PC-3 (cell line): Measurements from ENCODE around the gene LHFPL3. TPM values are rescaled to one million over a fixed set of nuclear protein-coding genes. Genes with fewer than 3 reads are reported as not detected.
"Not testable (repeated sequence)": the region's sequence is repeated elsewhere in the genome, so short reads cannot be mapped to it uniquely, and the experiment has no call there.

Experiments used
- ATAC-seq: fragments of 200-7000 bp; cut with Tn5 transposase; 2 replicates; pipeline ENCODE4 v1.9.1; 2020; ENCODE audit warnings: mild to moderate bottlenecking, moderate library complexity
- Bru-seq: library from RNA; stranded (reverse); fragments of 400-500 nt; gene quantifications from one replicate; lab custom pipeline; 2021; lab: Mats Ljungman, UMichigan
- BruChase-seq, 2 experiments: library from RNA; stranded (reverse); fragments of 400-500 nt; gene quantifications; one replicate each; lab custom pipeline; 2021; lab: Mats Ljungman, UMichigan
- BruUV-seq: library from RNA; stranded (reverse); fragments of 400-500 nt; replicated peaks from 2 replicates; lab custom pipeline; 2021; lab: Mats Ljungman, UMichigan
- CTCF ChIA-PET: fragments of 300-600 bp; sonication (Branson Sonifier 250); formaldehyde crosslinking; loops from one replicate; lab custom pipeline; 2022; ENCODE audit warnings: antibody characterized with exemption; lab: Charles Lee
- POLR2A ChIA-PET: fragments of 300-600 bp; sonication (Branson Sonifier 250); formaldehyde crosslinking; loops from one replicate; lab custom pipeline; 2022; ENCODE audit warnings: antibody characterized with exemption; ENCODE audit not compliant: unreplicated experiment; lab: Charles Lee
- DNase-seq: peaks from one replicate; pipeline ENCODE4 v3.0.0-alpha.2; 2015
- H2AFZ ChIP-seq: fragments of 300-600 bp; sonication (generic); 2 replicates; pipeline ENCODE4 v1.6.0; 2016; ENCODE audit warnings: antibody characterized with exemption, low read length
- H3F3A ChIP-seq: fragments of 300-600 bp; sonication (generic); one replicate; pipeline ENCODE4 v1.6.0; 2017; ENCODE audit warnings: antibody characterized with exemption, low read length, control low read depth, mild to moderate bottlenecking; ENCODE audit not compliant: unreplicated experiment
- H3K27ac ChIP-seq: fragments of 300-600 bp; sonication (generic); 2 replicates; pipeline ENCODE4 v1.5.1; 2016; ENCODE audit warnings: mild to moderate bottlenecking, low read length
- H3K27me3 ChIP-seq: fragments of 300-600 bp; sonication (generic); 2 replicates; pipeline ENCODE4 v1.6.1; 2016; ENCODE audit warnings: low read length, mixed read lengths
- H3K36me3 ChIP-seq: fragments of 300-600 bp; sonication (generic); 2 replicates; pipeline ENCODE4 v1.6.1; 2016; ENCODE audit warnings: low read depth, mixed run types, low read length, mixed read lengths
- H3K4me1 ChIP-seq: fragments of 300-600 bp; sonication (generic); 2 replicates; pipeline ENCODE4 v1.5.1; 2016; ENCODE audit warnings: low read length; ENCODE audit not compliant: insufficient read depth
- H3K4me2 ChIP-seq: fragments of 300-600 bp; sonication (generic); 2 replicates; pipeline ENCODE4 v1.6.0; 2016; ENCODE audit warnings: low read length
- H3K4me3 ChIP-seq: fragments of 300-600 bp; sonication (generic); 2 replicates; pipeline ENCODE4 v1.5.1; 2016; ENCODE audit warnings: mild to moderate bottlenecking, low read length, mixed read lengths
- H3K79me2 ChIP-seq: fragments of 300-600 bp; sonication (generic); 2 replicates; pipeline ENCODE4 v1.6.1; 2017; ENCODE audit warnings: low read length, mixed read lengths
- H3K9ac ChIP-seq: fragments of 300-600 bp; sonication (generic); 2 replicates; pipeline ENCODE4 v1.6.0; 2016; ENCODE audit warnings: mild to moderate bottlenecking, low read length
- H3K9me2 ChIP-seq: fragments of 300-600 bp; sonication (generic); replicated peaks from 2 replicates; pipeline ENCODE4 v1.6.1; 2016; ENCODE audit warnings: mixed run types, low read length, mixed read lengths
- H3K9me3 ChIP-seq: fragments of 300-600 bp; sonication (generic); 2 replicates; pipeline ENCODE4 v1.6.1; 2016; ENCODE audit warnings: low read length, mixed read lengths
- H4K20me1 ChIP-seq: fragments of 300-600 bp; sonication (generic); 2 replicates; pipeline ENCODE4 v1.6.1; 2016; ENCODE audit warnings: low read length, mixed read lengths
- CTCF ChIP-seq: fragments of 300-600 bp; sonication (generic); conservative IDR thresholded peaks from 2 replicates; pipeline ENCODE4 v1.5.1; 2017; ENCODE audit warnings: antibody characterized with exemption, low read depth, mild to moderate bottlenecking, low read length
- EZH2 ChIP-seq: fragments of 300-600 bp; sonication (generic); IDR thresholded peaks from one replicate; pipeline ENCODE4 v1.6.1; 2017; ENCODE audit warnings: antibody characterized with exemption, mild to moderate bottlenecking, low read length; ENCODE audit not compliant: unreplicated experiment
- EZH2phosphoT487 ChIP-seq: fragments of 300-600 bp; sonication (generic); IDR thresholded peaks from 2 replicates; pipeline ENCODE4 v1.6.1; 2018; ENCODE audit warnings: mild to moderate bottlenecking, antibody characterized with exemption, low read length, borderline replicate concordance
- intact Hi-C: fragments of 100-400 bp; cut with micrococcal nuclease; formaldehyde crosslinking; loops from 2 replicates; pipeline ENCODE4 v1.9.0; 2023
- long read RNA-seq: library from polyadenylated mRNA; unstranded; transcript quantifications from one replicate; pipeline ENCODE4 v2.0.0, GENCODE V29; 2021; ENCODE audit not compliant: unreplicated experiment
- total RNA-seq: library from RNA; depleted of rRNA; stranded (reverse); fragments of >200 nt; gene quantifications from 2 replicates; pipeline ENCODE4 v1.2.3, GENCODE V29; 2014; rRNA removed

Gene LHFPL3
- total RNA-seq (not detected in 2 replicates), Bru-seq, nascent RNA (percentile 3 among the genes with signal in this experiment), BruChase-seq, experiment 1, labeled RNA remaining after a 6-hour chase (percentile 8 among the genes with signal in this experiment), BruChase-seq, experiment 2, labeled RNA remaining after a 2-hour chase (percentile 7 among the genes with signal in this experiment)
- long read RNA-seq: 0 reads

DNA sequence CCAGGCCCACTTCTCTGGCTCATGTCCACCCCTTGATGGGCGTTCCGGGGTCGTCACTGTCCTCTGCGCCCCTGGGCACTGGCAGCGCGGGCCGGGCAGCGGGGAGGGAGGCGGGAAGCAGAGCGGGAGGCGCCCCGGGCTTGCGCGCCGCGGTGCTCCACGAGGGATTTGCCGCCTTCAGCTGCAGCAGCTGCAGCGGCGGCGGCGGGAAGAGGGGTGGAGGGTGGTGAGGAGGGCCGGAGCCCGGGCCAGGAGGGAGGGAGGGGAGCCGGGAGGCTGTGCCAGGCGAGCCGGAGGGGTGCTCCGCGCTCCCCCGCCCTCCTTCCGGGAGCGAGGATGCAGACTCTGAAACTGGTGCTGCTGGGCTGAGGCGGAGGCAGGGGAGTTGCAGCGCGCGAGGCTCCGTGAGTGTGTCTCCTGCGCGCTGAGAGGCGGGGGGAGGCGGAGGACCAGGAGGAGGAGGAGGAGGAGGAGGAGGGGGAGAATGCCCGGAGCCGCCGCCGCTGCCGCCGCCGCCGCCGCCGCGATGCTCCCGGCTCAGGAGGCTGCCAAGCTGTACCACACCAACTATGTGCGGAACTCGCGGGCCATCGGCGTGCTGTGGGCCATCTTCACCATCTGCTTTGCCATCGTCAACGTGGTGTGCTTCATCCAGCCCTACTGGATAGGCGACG, at the start of gene LHFPL3:
Gene LHFPL3, plus strand, starts transcription at position 308 of the 674 bp plus-strand sequence.
- Histone ChIP-seq H3F3A (no peaks in the 10 kb centered on the region), H3K9me3 (no peaks in the 10 kb centered on the region), H3K4me2 (no peak within 1 kb of the TSS), H2AFZ (no peak within 1 kb of the TSS), H3K27me3 (peaks cover 67% of the 10 kb centered on the region), H3K27ac (no peak within 1 kb of the TSS), H3K4me1 (no peaks in the 10 kb centered on the region), H3K36me3 (no peaks in the 10 kb centered on the region), H4K20me1 (no peaks in the 10 kb centered on the region), H3K4me3 (no peak within 1 kb of the TSS), H3K79me2 (no peaks in the 10 kb centered on the region), H3K9me2 (no peaks in the 10 kb centered on the region), H3K9ac (no peak within 1 kb of the TSS)
- intact Hi-C loops: no loop called here
- TF ChIP-seq EZH2phosphoT487 (no peak), EZH2 (no peak), CTCF (no peak)
- POLR2A ChIA-PET: no interaction called here
- BruUV-seq: no TSS peak
- DNase-seq (no peak), ATAC-seq (peak; percentile 15; the same call in 1 of the 2 replicates)
- CTCF ChIA-PET: interaction anchor here (0.6 kb wide), 1 partner anchor 97 kb away, joined by 3 read pairs; no protein-coding TSS in a partner anchor

DNA sequence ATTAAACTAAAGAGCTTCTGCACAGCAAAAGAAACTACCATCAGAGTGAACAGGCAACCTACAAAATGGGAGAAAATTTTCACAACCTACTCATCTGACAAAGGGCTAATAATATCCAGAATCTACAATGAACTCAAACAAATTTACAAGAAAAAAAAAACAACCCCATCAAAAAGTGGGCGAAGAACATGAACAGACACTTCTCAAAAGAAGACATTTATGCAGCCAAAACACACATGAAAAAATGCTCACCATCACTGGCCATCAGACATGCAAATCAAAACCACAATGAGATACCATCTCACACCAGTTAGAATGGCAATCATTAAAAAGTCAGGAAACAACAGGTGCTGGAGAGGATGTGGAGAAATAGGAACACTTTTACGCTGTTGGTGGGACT, 46.7 kb upstream of the LHFPL3 start:
- BruUV-seq, POLR2A ChIA-PET, H2AFZ ChIP-seq, ATAC-seq, H3K9ac ChIP-seq, H3K4me3 ChIP-seq, H3K79me2 ChIP-seq, CTCF ChIA-PET, H4K20me1 ChIP-seq, H3K27ac ChIP-seq, H3F3A ChIP-seq, H3K4me2 ChIP-seq, intact Hi-C loops, H3K9me3 ChIP-seq, H3K4me1 ChIP-seq, H3K36me3 ChIP-seq, DNase-seq, H3K9me2 ChIP-seq: not testable (repeated sequence)
- peaks cover 35% of the 10 kb centered on the region for H3K27me3 ChIP-seq

GRCh38 chr7:104286839-104287238, 41.6 kb upstream of the LHFPL3 start:
- no peak for ATAC-seq
- H3K9ac ChIP-seq: no peak overlapping the region
- POLR2A ChIA-PET: no interaction called here
- peaks cover 77% of the 10 kb centered on the region for H3K27me3 ChIP-seq
- DNase-seq: no peak
- H4K20me1 ChIP-seq: no peaks in the 10 kb centered on the region
- no peaks in the 10 kb centered on the region for H3F3A ChIP-seq
- intact Hi-C loops: no loop called here
- H2AFZ ChIP-seq: no peak overlapping the region
- no peaks in the 10 kb centered on the region for H3K79me2 ChIP-seq
- H3K9me3 ChIP-seq: no peaks in the 10 kb centered on the region
- no peaks in the 10 kb centered on the region for H3K36me3 ChIP-seq
- no peak overlapping the region for H3K4me3 ChIP-seq
- no peak overlapping the region for H3K4me2 ChIP-seq
- H3K27ac ChIP-seq: no peak overlapping the region
- BruUV-seq: no TSS peak
- no peaks in the 10 kb centered on the region for H3K9me2 ChIP-seq
- TF ChIP-seq EZH2 (no peak), CTCF (no peak), EZH2phosphoT487 (no peak)
- H3K4me1 ChIP-seq: no peaks in the 10 kb centered on the region
- CTCF ChIA-PET: no interaction called here
